GM18858 (cell line): ENCODE measurements around the gene SMC5.
"Not testable (repeated sequence)": the region's sequence is repeated elsewhere in the genome, so short reads cannot be mapped to it uniquely, and the experiment has no call there.

Experiments used
- ATAC-seq: cut with Tn5 transposase; IDR thresholded peaks from one replicate; pipeline ENCODE4 v1.9.1; 2021; ENCODE audit not compliant: unreplicated experiment

SMC5 gene

DNA sequence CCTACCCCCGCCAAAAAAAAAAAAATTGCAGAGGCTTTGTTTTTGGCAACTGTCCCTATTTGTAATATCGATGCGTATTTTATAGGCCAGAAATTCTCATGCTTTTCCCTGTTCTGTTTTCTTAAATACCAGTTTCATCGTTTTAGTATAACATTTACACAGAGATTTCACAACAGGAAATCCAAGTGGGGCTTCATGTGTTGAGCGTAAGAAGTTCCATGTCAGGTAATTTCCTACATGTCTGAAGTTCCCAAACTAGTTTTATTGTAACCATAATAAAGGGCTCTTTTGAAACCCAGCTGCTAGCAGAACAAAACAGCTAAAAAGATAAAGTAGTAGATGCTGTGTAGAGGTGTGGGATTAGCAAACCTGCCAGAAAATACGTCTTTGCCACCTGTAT lies 4.2 kb downstream of the SMC5 start:
- ATAC-seq, result no peak

DNA sequence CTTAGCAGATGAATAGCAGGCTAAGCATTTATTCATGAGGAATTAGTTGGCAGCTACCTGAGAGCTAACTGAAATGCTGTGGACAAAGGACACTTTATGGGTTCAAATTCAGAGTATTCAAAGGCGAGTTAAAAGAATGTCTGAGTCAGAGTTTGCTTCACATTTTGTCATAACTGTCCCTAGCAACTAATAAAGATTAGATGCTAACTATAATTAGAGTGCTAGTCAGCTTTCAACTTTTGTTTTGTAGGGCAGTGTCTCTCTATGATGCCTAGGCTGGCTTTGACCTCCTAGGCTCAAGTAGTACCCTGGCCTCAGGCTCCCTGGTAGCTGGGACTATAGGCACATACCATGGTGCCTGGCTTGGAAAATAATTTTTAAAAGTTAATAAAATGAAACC lies 4.6 kb downstream of the SMC5 start:
- ATAC-seq, result no peak

DNA sequence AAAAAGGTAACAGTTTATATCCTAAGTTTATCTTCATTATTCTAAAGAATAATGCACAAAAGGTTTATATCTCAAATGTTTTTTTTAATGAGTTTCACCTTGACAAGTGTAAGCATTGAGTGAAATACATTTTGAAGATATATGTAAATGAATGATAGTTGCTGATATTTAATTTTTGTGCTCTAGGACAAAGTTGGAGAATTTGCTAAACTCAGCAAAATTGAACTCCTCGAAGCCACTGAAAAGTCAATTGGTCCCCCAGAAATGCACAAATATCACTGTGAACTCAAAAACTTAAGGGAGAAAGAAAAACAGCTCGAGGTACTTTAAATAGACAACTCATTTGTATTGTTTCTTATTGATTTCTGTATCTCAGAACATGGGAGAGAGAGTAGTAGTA lies 19.5 kb downstream of the SMC5 start:
- no peak for ATAC-seq

DNA sequence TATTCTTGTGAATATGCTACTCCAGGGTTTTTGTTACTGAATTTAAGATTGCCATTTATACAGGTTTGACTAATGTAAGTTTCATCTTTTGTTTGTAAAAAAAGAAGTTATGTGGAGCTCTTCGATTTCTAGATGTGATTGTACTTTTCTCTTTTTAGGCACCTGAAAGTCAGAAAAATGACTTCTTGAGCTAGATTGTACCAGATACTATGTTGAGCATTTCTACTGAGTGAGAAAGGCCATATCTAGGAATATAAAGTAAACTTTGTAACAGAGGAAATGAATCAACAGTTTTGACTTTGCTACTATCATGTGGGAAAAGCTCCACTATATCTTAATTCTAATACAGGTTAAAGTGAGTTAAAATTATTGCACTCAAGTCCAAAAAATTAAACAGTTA lies 25.1 kb downstream of the SMC5 start:
- no peak for ATAC-seq

DNA sequence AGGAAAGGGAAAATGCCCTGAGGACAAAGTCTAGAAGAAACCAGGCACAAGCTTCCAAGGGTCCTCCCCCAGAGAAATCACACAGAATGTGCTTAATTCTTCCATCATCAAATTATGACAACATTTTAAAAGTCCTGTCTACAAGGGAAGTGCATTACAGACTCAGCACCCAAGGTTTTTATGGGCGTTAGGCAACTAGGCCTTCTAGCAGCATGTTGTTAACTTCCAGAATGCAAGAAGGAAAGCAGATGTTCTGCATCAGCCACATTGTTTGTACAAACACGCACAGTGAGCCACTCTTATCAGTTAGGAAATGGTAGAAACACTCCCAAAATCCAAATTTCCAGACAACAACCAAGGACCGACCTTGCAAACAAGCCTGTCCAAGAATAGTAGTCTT lies 26.5 kb downstream of the SMC5 start:
- no peak for ATAC-seq

DNA sequence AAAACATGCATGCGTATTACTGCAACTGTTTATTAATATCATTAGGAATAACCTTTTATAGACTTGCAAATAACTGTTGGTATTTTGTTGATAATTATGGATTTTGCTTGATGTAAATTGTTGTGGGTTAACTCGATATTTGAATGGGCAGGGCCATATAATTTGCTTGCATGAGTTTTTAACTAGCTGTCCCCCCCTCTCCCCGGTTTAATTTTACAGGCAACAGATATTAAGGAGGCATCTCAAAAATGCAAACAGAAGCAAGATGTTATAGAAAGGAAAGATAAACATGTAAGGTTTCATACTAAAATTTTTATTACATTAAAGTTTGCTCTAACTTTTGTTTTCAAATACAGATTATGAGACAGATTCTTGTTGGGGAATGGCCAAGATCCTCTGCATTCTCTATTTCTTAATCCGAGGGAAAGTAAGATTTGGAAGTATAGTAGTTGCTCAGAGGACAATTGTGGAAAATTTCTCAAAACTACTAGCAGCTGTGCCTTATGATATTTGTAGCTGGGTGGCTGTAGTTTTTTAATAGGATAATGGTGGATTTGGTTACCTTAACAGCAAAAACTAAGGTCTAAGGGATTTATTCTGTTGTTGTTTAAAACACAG lies 27.3 kb downstream of the SMC5 start:
- ATAC-seq, result no peak

DNA sequence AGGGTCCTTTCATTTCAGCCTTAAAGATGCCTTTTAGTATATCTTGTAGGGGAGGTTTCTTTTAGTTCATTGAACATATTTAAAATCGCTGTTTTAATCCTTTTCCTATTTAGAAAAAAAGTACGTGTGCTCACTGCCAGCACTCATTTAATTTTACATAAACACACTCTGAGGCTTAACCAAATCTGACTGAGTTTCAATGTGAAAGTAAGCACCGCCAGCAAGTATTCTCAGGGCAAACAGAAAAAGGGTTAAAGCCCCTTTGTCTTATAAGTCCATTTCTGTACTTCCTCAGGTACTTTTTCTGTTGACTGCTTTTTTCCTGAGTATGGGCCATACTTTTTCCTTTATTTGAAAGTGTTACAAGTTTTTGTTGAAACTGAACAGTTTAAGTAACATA lies 31.8 kb downstream of the SMC5 start:
- no peak for ATAC-seq

DNA sequence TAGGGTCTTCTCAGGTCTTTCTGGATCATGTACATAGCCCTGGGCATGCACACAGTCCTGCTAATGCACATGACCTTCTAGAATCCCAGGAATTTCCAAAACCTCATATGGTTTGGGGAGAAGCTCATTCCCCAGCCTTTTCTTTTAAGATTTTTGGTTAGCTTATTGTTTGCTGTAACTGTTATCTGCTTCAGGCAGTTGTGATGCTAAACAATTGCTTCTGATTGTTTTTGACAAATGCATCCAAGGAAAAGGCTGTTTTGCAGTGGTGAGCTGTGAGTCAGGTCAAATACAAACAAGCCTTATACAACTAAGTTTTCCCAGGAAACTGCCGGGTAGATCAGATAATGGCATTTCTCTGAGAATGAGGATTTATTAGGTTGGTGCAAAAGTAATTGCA lies 32.7 kb downstream of the SMC5 start:
- no peak for ATAC-seq

DNA sequence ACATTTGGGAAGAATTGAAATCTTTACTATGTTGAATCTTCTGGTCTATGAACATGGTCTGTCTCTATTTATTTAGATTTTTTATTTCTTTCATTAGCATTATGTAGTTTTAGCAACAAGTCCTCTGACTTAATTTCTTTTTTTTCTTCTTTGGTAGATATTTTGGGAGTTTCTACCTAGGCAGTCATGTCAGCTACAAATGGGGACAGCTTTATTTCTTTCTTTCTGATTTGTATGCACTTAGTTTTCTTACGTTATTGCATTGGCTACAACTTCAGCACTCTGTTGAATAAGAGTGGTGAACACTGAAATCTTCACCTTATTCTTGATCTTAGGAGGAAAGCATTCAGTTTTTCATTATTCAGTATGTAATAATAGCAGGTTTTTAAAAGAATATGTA lies 33.5 kb downstream of the SMC5 start:
- ATAC-seq, result no peak

DNA sequence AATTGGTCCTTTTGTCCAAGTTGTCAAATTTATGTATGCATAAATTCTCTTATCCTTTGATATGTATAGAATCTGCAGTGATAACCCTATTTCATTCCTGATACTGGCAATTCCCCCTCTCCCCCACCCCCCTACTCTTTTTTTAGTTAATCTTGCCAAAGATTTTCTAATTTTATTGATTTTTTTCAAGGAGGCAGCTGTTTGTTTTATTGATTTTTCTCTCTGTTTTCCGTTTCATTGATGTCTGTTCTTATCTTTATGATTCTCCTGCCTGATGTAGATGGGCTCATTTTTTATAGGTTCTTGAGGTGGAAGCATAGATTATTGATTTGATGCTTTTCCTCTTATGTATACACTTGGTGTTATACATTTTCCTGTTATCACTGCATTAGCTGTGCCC lies 34.4 kb downstream of the SMC5 start:
- ATAC-seq, result no peak

DNA sequence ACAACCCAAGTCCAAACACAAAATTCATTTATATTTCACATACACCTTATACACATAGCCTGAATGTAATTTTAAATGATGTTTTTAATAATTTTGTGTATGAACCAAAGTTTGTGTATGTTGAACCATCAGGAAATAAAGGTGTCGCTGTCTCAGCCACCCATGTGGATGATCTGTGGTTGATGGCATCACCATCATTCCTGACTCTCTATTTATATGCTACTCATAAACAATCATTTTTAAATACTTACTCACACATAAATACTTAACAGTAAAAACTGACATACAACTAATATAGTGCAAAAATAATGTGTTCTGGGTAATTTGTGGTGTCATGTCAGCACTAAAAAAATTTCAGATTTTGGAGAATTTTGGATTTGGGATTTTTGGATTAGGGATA lies 38.4 kb downstream of the SMC5 start:
- no peak for ATAC-seq

DNA sequence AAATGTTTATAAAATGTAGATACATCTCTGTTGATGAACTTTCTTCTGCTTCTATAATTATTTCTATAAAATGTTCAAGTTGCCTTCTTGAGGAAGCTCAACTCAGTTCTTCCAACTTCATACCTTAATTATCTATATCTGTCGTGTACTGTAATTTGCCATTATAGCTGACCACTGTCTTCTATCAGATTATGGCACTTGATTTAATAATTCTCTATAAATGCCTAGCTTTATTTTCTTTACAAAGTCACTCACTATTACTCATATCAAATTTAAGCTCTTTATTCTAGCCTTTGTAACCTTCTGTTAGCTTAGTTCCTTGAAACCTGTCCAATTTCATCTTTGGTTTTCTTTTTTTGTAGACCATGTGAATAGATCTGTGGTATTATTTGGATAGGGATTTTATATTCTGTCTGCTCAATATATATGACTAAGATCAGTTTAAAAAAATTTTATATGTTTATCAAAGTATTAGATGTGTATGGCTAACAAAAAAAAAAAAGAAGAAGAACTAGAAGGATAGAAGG lies 39.5 kb downstream of the SMC5 start:
- ATAC-seq, result no peak

DNA sequence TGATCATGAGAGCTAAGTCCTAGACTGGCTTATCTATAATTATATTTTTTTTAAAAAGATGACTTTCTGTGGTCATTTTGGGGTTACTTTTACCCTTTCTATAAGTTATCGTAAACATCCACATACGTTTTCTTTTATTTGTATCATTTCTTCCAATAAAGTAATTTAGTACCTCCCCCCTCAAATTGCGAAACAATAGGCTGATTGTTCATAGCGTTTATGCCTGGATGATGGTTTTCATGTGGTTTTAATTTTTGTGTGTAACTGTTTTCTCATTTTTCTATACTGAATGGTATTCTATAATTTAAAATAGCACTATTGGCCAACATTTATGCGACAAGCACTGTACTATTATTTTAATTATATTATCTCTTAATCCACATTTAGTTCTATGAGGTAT lies 44.5 kb downstream of the SMC5 start:
- ATAC-seq, result no peak

DNA sequence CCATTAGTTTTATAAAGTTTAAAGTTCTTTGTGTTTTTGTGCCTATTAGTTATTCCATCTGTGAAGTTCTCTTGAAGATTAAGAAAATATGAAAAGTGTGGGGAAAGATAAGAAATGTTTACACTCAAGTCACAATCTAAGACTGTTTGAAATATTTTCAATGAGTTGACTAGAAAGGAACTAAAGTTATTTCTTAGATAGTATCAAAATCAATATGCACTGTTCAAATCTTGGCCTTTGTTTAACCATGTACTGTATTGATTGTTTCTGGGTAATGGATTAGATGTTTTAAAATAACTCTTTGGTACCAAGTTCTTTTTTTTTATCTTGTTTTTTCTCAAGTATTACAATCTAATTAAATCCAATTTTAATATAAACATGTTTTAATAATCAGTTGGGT lies 46.0 kb downstream of the SMC5 start:
- ATAC-seq, result no peak

DNA sequence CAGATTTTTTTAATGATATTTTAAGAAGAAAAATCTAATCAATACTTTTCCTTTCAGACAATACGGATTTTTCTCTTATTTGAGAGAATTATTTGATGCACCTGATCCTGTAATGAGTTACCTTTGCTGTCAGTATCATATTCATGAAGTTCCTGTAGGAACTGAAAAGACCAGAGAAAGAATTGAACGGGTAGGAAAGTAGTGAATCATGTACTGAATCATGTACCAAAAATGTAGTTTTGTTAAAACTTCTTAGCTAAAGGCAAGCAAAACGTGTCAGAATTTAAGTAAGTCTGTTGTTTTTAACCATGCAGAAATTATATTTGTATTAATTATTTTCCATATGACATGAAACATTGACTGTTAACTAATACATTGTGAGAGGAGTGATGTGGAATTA lies 56.6 kb downstream of the SMC5 start:
- no peak for ATAC-seq

DNA sequence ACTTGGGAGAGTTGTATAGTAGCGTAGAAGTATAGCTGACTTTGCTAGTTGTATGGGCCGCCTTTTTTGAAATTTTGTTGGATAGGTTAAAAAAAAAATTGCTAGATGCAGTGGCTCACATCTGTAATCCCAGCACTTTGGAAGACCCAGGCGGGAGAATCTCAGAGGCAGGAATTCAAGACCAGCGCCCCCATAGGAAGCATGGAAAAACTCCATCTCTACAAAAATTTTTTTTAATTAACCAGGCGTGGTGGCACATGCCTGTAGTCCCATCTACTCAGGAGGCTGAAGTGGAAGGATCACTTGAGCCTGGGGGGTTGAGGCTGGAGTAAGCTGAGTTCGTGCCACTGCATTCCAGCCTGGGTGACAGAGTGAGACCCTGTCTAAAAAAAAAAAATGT lies 59.2 kb downstream of the SMC5 start:
- no peak for ATAC-seq

DNA sequence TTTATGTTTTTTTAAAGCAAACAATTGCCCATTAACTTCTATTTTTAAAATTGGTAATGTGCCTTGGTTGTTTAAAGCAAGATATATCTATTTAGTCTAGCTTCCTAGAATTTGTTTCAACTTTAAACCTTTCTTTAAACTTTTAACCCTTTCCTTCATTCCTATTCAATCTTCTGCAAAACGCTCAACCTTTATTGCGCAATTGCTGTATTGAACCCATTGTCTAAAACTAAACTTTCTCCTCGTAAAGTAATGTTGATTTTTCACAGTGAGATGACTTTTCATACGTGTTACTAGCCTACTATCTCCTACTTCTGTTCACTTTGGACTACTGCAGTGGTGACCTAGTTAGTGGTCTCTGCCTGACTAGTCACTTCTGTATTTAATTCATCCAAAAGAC lies 63.3 kb downstream of the SMC5 start:
- ATAC-seq, result no peak

DNA sequence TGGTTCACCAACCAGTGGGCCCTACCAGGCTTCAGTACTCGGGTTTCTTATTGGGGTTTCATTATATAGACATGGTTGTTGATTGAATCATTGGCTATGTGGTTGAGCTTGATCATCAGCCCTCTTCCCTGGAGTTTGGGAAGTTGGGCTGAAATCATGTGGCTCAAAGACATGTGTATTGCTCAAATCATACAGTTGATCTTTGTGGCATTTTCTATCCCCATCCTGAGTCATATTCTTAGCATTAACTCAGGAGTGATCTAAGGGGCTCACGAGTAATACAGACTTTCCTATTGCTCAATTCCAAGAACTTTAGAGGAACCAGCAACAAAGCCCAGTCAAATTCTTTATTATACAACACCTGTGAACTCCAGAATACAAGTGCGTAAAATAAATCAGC lies 66.2 kb downstream of the SMC5 start:
- ATAC-seq, result no peak

DNA sequence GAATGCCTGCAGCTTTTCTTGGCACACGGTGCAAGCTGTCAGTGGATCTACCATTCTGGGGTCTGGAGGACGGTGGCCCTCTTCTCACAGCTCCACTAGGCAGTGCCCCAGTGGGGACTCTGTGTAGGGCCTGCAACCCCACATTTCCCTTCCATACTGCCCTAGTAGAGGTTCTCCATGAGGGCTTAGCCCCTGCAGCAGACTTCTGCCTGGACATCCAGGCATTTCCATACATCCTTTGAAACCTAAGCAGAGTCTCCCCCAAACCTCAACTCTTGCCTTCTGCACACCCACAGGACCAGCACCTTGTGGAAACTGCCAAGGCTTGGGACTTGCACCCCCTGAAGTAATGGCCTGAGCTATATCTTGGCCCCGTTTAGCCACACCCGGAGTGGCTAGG lies 69.8 kb downstream of the SMC5 start:
- not testable (repeated sequence) for ATAC-seq

DNA sequence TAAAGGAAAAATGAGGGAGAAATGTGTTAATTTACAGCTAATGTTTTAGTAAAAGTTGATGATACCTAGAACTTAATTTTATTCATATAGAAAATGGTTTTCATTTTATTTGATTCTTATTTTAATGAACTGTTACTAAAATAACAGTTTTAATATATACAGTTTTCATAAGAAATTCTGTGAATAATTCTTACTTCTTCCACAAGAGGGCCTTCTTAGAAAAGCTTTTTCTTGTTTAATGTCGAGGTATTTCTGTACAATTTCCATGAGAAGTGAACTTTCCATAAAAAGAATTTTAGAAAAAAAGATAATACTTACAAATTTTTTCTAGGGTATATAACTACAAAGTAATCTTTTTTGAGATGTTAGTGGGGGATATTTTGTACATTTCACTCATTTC lies 81.8 kb downstream of the SMC5 start:
- ATAC-seq, result no peak

DNA sequence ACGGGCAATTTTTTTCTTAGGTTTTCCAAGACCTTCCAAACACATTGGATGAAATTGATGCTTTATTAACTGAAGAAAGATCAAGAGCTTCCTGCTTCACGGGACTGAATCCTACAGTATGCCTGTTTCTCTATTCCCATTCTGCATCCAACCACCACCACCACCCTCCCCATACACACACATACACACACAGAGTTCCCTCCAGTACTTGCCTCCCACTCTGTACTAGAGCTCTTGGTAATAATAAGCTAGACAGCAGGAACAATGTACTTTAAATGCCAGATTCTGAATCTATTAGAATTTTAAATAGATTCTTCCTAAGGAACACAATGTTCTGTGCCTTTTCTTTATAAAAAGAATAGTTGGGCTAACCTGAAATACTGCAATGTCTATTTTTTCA lies 88.3 kb downstream of the SMC5 start:
- ATAC-seq, result no peak

DNA sequence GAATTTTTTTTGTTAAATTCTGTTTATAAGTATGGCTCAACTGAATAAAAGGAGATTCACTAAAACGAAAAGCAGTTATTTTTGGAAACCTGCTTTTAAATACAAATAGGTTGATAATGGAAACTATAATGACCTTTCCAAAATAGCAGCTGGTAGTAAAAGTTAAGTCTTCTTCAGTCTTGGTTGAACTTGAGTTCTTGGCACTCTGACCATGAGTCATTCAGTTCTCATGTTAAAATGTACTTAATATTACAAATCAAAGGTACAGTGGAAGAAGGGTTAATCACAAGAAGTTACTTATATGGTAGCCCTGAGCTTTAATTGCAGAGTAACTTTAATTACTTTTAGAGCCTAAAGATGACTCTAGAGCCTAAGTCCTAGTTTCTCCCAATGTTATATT lies 93.6 kb downstream of the SMC5 start:
- ATAC-seq, result no peak

DNA sequence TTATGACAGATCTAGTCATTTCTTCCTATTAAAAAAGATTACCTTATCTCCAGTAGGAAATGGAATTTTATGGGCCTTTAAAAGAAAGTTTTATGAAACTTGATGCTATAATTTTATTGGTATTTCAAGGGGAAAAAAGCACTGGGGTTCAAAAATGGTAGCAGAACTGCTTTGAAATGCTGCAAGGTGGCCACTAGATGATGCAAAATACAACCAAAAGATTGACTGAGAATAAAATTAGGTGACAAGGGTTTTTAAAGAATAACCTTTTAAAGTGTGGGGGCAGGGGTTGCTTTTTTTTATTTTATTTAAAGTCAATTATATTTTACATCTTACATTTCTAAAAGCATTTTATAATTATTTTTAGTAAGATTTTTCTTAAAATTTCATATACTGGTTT lies 94.0 kb downstream of the SMC5 start:
- ATAC-seq, result no peak

DNA sequence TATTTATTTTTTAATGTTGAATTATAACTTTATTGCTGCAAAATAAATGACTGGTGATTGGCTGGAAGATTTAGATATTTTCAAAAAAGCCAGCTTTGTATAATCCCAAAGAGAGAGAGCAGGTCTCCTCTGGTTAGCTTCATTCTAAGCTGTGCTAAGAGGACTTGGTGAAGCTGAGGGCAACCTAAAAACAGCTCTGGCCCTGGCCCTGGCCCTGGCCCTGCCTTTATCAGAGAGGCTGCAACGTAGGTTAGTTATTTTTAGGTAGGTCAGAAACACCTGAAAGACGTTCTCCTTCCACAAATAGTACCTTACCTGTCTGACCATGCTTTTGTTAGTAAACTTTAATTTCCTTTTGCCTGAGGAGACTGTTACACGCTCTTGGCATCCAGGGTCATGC lies 97.0 kb downstream of the SMC5 start:
- ATAC-seq, result no peak
